Coronary artery (tissue), 2 donors: ENCODE measurements around the gene PWWP3B.
"Not testable (repeated sequence)": the region's sequence is repeated elsewhere in the genome, so short reads cannot be mapped to it uniquely, and the experiment has no call there.

ENCODE experiments used
- DNase-seq: peaks from one replicate; pipeline ENCODE4 v3.0.0-alpha.2; 2017; ENCODE audit warnings: low spot score
- H3K27ac ChIP-seq, 2 donors: fragments of 200-600 bp; sonication (generic); one replicate each; pipeline ENCODE4 v1.5.1; 2016 to 2019
- H3K4me3 ChIP-seq: fragments of 200-600 bp; sonication (generic); 2 replicates; pipeline ENCODE4 v1.5.1; 2016; ENCODE audit warnings: mild to moderate bottlenecking, moderate library complexity
- TF ChIP-seq, protein P1 (sequence below): fragments of 200-600 bp; sonication (generic); IDR thresholded peaks from one replicate; pipeline ENCODE4 v1.5.1; 2019; ENCODE audit warnings: antibody characterized with exemption

Gene PWWP3B

GRCh38 chrX:106177106-106177981, 9.2 kb downstream of the PWWP3B start:
- Histone ChIP-seq H3K27ac (no peak overlapping the region), H3K4me3 (no peak overlapping the region)
- TF ChIP-seq, protein P1, sequence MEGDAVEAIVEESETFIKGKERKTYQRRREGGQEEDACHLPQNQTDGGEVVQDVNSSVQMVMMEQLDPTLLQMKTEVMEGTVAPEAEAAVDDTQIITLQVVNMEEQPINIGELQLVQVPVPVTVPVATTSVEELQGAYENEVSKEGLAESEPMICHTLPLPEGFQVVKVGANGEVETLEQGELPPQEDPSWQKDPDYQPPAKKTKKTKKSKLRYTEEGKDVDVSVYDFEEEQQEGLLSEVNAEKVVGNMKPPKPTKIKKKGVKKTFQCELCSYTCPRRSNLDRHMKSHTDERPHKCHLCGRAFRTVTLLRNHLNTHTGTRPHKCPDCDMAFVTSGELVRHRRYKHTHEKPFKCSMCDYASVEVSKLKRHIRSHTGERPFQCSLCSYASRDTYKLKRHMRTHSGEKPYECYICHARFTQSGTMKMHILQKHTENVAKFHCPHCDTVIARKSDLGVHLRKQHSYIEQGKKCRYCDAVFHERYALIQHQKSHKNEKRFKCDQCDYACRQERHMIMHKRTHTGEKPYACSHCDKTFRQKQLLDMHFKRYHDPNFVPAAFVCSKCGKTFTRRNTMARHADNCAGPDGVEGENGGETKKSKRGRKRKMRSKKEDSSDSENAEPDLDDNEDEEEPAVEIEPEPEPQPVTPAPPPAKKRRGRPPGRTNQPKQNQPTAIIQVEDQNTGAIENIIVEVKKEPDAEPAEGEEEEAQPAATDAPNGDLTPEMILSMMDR: no peak
- no peak for DNase-seq

- Histone ChIP-seq H3K27ac (no peak overlapping the region), H3K4me3 (no peak overlapping the region)
- DNase-seq: no peak
- TF ChIP-seq, protein P1: no peak
Measured at GRCh38 chrX:106177982-106178321, 9.8 kb downstream of the PWWP3B start.

DNA sequence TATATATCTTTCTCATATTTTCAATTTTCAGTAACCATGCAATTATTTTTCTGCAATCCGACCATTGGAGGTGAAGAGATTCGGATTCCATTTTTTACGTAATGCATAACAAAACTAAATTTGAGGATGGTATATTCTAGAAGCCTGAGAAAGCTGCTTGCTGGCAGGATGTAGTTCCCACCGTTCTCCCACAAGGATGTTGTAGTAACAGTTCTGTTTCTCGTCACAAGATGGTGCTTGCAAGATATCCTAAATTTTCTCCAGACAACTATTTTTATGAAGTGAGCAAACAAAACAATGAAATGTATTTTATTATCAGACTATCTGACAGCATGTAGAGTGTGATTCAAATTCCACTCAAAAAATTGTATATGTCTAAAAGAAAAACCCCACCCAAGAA, 10.7 kb downstream of the PWWP3B start:
- TF ChIP-seq, protein P1: no peak
- H3K27ac ChIP-seq: no peak overlapping the region
- no peak for DNase-seq
- H3K4me3 ChIP-seq: no peak overlapping the region

DNA sequence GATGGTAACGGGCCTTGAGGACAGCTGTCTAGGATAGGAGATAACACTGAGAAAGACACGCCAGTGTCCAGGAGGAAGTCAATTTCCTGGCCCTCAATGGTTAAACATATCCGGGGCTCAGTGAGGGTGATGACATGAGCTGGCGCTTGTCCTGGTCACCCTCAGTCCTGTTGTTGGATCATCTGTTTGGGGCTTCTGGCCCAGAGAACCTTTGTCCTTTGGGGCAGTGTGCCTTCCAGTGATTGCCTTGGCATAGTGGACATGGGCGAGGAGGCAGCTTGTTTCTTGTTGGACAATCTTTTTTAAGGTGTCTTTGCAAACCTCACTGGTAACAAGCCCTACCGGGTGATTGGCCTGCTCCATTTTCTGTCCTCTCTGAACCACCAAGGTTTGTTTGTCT, 15.6 kb downstream of the PWWP3B start:
- not testable (repeated sequence) for DNase-seq, H3K27ac ChIP-seq, H3K4me3 ChIP-seq

- DNase-seq: no peak
- H3K4me3 ChIP-seq: no peak overlapping the region
- no peak overlapping the region for H3K27ac ChIP-seq
Measured at GRCh38 chrX:106201502-106202178, 33.5 kb downstream of the PWWP3B start.

GRCh38 chrX:106203315-106203714, 35.2 kb downstream of the PWWP3B start:
- Histone ChIP-seq H3K4me3 (no peak overlapping the region), H3K27ac (no peak overlapping the region)
- TF ChIP-seq, protein P1: no peak
- no peak for DNase-seq

More at GRCh38 chrX:106201502-106202178, 33.5 kb downstream of the PWWP3B start:
- TF ChIP-seq, protein P1: no peak

DNA sequence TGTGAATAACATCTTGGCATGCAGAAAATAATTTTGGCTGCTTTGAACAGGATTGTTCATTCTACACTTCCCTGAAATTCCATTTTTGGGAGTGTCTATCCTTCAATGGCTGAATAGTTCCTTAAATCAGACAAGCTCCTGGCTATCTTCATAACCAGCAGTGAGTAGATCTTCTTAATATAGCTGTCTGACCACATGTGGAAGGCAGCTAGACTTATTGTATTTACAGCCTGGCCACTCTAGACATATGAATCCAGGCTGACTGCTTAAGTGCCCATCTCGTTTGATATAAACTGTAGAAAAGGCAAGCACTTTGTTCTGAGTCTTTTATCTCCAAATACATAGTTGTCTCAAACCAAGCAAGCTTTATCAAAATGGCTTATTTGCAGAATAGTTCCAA, 40.0 kb downstream of the PWWP3B start:
- no peak overlapping the region for H3K27ac ChIP-seq
- TF ChIP-seq, protein P1: no peak
- DNase-seq: no peak

More for the DNA sequence above, 40.0 kb downstream of the PWWP3B start:
- H3K4me3 ChIP-seq: no peak overlapping the region
